Fibroblast of peridontal ligament (primary cell): ENCODE data around the gene GREB1L.
"Not testable (repeated sequence)": the region's sequence is repeated elsewhere in the genome, so short reads cannot be mapped to it uniquely, and the experiment has no call there.

ENCODE experiments used
- DNase-seq: peaks from one replicate; pipeline ENCODE4 v3.0.0-alpha.2; 2010; ENCODE audit errors: extremely low read depth

Gene GREB1L

GRCh38 chr18:21264651-21265050 lies 22.6 kb downstream of the GREB1L start:
- DNase-seq, result no peak

DNA sequence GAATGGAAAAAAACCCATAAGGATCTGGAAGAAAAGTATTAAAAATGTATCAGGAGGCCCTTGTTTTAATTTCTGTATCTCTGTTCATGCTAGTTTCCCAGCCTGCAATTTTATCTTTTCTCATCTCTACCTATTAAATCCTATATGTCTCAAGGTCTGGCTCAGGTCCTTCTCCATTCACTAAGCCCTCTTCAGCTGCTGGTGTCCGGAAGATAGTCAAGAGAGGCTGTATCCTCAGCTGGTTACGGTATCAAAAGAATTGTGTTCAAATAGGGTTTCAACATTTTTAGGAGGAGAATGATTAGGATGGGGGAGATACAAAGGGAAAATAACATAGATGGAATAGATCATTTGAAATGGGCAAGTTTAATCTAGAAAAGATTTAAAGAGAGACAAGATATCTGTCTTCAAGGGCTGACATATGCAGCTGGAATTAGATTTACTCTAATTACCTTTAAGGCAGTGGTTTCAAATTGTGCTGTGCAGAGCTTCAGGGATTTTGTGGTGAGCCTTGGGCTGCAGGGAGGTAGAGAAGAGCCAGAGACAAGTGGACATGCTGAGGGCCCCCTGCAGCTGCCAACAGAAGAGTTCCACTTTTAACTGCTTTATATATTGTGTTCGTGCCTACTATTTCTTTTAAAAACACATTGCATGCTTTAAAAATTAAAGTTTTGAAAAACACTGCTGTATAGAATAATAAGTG lies 24.1 kb downstream of the GREB1L start:
- DNase-seq, result no peak

DNA sequence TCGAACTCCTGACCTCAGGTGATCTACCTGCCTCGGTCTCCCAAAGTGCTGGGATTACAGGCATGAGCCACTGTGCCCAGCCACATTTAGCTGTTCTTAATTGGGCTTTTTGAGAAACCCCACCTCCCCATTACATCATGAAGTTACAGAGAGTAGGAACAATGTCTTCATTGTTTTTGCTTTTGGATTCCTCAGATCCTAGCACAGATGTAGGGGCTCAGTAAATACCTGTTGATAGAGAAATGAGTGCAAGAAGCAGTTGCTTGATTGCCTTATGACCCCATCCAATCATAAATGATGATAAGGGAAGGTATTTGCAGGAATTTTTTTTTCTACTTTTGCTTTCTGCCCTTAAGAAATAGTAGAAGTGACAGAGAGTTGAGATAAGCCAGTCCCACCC lies 25.4 kb downstream of the GREB1L start:
- no peak for DNase-seq

GRCh38 chr18:21269349-21269748 lies 27.3 kb downstream of the GREB1L start:
- no peak for DNase-seq

DNA sequence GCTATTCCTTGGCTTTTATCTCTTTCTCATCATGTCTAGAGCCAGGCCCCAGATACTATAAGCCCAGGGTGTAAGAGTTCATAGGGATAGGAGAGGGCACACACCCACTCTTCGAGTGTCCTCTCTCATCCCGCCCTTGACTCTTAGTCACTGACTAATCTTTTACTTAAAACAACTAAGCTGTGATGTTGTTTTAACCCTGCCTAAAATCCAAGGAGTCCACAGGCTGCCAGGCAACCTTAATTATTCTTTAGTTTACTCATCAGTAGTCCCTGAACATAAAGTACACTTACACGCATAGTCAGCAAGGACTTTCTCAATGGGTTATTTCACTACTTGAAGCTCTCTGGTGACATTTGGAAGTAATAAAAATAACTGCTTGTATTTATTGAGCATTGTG lies 28.4 kb downstream of the GREB1L start:
- no peak for DNase-seq

DNA sequence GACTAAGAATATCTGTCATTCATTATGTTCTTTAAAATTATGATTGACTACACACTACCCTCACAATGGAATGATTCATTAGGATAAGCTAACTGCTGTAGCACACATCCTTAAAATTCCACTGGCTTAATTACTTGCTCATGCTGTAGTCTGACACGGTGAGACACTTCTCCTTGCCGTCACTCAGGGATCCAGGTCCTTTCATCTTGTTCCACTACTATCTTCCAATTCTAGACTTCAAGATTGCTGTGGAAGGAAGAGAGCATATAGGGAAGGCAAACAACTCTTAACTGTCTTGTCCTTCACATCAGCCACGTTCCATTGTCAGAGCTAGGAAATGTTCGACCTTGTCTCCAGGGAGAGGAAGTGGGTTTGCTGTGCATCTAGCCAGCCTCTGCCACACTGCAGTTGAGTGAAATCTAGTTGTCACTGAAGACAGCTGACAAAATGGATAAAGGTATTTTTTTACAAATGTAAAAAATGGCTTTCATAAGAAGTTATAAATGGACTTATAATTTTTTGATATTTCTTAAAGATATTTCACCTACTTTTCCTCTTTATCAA lies 30.1 kb downstream of the GREB1L start:
- no peak for DNase-seq

DNA sequence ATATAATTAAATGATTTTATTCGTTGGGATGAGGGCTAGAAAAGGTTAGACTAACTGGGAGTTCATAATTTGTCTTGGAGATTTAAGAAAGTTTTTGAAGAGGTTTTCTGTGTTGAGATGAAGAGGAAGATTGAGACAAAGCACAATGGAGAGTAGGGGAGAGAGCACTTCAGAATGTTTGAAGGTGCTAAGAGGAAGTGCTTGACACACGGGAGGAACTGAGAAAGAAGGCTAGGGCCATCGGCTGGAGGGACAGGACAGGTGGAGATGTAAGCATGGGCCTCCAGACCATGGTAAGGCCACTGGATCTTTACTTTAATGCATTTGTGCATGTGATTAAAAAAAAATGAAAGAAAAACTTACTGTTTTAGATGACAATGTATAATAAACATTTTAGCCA lies 31.5 kb downstream of the GREB1L start:
- DNase-seq, result no peak

GRCh38 chr18:21275645-21276044 lies 33.6 kb downstream of the GREB1L start:
- DNase-seq, result no peak

DNA sequence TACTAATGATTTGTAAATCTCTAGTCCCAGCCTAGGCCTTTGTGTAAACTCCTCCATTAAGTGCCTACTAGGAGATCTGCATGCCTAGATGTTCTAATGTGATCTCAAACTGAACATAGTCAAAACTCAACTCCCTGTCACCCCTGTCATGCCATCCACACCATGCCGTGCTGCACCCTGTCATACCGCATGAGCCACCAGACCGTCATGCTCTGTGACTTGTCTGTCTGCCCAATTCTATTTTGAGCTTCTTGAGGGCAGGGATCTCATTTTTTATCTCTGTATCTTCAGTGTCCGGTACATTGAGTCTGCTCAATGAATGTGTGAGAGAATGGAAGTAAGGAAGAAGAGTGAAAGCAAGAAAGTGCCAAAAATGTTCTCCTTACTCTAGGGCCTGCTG lies 35.5 kb downstream of the GREB1L start:
- no peak for DNase-seq

DNA sequence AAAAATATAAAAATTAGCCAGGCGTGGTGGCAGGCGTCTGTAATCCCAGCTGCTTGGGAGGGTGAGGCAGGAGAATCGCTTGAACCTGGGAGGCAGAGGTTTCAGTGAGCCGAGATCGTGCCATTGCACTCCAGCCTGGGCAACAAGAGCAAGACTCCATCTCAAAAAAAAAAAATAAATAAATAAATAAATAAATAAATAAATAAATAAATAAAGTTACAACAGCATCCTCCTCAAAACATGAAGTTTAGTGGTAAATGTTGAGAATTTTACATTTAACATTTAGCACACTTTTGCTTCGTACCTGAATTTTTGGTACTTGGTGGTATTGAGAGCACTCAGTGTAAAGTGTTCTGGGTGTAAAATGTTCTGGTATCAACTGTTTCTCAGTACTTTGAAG lies 36.2 kb downstream of the GREB1L start:
- not testable (repeated sequence) for DNase-seq

GRCh38 chr18:21281603-21282002 lies 39.6 kb downstream of the GREB1L start:
- no peak for DNase-seq

DNA sequence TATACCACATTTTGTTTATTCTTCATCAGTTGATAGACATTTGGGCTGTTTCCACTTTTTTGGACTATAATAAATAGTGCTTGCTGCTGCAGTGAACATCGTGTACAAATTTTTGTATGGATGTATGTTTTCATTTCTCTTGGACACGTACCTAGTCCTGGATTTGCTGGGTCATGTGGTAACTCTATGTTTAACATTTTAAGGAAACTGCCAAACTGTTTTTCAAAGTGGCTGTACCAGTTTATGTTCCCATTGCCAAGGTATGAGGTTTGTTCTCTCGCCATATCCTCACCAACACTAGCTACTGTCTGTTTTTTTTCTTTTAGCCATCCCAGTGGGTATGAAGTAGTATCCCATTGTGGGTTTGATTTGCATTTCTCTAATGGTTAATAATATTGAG lies 42.5 kb downstream of the GREB1L start:
- DNase-seq, result no peak

DNA sequence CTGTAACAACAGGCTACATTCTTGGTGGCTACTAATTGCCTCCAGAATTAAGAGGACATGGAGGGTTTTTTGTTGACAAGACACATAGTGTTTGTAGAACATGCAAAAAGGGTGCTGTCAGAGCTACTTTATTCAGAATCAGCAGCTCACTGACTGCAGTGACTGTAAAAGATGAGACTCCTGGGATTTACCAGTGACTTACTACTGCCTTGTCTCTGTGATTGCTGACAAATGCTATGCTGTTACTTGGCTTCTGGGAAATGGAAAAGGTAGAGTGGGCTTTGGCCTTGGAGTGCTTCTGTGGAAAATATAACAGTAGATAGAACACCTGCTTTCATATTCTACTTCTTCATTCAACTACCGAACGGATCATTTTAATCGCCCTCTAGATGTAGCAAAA lies 47.8 kb downstream of the GREB1L start:
- no peak for DNase-seq

DNA sequence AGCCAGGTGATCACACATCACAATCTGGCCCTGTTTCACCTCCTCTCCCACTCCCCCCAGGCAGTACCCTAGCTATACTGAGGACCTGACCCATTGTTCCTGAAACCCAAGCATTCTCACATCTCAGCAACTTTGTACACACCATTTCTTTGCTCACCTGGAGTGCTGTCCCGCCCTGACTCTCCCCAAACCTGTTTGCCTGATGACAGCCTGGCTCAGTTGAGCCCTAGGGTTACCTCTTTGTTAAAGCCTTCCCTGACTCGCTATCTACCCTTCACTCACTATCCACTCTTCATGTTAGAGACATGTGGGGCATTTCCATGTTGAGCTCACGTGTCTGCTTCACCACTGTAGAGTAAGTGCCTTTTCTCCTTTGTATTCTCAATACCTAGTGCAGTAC lies 49.1 kb downstream of the GREB1L start:
- no peak for DNase-seq

GRCh38 chr18:21293479-21293878 lies 51.4 kb downstream of the GREB1L start:
- no peak for DNase-seq

- DNase-seq, result no peak
Observed at GRCh38 chr18:21295101-21295500, 53.1 kb downstream of the GREB1L start.

DNA sequence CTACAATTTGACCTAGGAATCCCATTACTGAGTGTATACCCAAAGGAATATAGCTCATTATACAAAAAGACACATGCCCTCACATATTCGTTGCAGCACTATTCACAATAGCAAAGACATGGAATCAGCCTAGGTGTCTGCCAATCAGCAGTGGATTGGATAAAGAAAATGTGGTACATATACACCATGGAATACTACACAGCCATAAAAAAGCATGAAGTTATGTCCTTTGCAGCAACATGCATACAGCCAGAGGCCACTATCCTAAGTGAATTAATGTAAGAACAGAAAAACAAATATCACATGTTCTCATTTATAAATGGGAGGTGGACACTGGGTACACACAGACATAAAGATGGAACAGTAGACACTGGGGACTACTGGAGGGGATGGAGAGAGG lies 54.0 kb downstream of the GREB1L start:
- DNase-seq, result no peak

DNA sequence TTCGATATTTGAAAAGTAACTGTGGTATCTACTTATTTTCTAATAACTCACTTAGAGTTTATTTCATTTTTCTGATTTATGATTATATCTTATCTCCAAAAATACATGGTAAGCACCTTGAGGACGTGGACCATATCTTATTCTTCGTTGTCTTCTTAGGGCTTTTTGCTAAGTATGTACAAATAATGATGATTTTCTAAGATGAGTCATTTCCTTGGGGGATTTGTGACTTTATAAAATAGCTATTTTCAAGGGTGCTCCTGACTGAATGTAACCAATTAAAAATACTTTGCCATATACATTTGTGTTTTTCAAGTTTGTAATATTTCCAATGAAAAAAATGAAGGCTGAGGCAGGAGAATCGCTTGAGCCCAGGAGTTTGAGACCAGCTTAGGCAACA lies 56.3 kb downstream of the GREB1L start:
- no peak for DNase-seq

GRCh38 chr18:21300035-21300907 lies 58.2 kb downstream of the GREB1L start:
- no peak for DNase-seq

DNA sequence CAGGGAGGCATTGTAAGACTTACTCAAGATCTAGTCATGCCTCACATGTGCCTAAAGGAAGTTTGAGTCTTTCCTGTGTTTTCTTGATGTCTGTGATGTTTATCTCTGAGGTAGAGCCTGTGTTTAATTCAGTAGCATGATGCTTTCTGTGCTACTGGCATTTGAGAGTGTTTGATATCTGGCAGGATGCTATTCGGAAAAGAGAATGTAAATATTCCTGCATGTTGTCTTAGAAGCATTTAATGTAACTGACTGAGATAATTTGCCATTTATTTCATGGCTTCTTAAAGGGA lies 58.8 kb downstream of the GREB1L start:
- no peak for DNase-seq

DNA sequence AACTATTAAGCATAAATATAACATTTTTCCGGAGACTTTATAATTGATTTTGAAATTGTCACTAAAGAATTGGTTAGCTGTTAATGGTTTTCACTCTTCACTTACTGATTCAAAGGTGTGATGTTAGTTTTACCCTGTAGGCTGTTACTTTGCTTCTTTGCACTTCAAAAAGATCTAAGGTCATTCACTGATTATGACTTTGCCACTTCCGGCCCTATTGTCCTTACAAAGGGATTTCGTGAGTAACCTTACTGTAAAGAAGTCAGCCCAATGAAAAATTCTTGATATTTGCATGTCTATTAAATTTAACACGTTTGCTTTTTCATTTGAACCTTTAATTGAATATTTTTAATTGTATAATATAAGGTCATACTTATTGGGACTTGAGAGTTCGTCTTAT lies 61.4 kb downstream of the GREB1L start:
- DNase-seq, result no peak

DNA sequence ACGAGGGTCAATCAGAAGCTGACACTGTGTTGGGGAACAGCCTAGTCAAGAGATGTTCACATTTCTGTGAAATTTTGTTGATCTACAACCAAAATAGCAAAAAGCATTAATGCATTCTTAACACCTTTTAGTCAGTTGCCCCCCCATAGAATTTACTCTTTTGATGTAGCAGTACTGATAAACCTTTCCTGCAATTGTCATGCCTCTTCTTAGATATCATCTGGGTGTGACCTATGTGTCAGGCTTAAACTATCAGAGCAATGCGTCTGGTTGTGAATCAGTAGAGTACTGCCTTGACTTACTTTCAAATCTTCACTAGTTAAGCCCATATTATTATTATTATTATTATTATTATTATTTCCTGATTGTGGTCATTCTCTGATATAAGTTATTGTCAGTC lies 61.9 kb downstream of the GREB1L start:
- no peak for DNase-seq

DNA sequence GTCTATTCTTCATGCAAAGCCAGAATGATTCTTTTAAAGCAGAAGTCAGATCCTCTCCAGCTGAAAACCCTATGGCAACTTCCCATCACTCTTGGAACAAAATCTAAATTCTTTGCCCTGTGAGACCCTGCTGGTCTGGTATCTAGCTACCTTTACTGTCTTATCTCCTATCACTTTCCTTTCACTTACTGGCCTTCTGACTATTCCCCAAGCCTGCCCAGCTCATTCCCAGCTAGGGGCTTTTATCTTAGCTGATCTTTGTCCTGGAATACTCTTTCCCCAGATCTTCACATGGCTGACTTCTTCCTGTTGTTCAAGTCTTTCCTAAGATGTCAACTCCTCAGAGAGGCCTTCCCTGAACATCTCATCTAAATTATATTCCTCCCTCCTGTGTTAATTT lies 63.6 kb downstream of the GREB1L start:
- DNase-seq, result no peak
